Measurements from ENCODE around the gene GGNBP2.
"Not testable (repeated sequence)": the region's sequence is repeated elsewhere in the genome, so short reads cannot be mapped to it uniquely, and the experiment has no call there.

Gene GGNBP2

GRCh38 chr17:36605028-36605427 is 60.3 kb downstream of the GGNBP2 start:
- not testable (repeated sequence) for DNase-seq

- no peak for DNase-seq
These were observed 63.6 kb downstream of the GGNBP2 start for GRCh38 chr17:36608280-36608679.

GRCh38 chr17:36608794-36609497 is 64.2 kb downstream of the GGNBP2 start:
- DNase-seq: no peak

GRCh38 chr17:36609498-36609862 is 64.8 kb downstream of the GGNBP2 start:
- no peak for DNase-seq

GRCh38 chr17:36610474-36610873 is 65.8 kb downstream of the GGNBP2 start:
- DNase-seq: no peak

- no peak for DNase-seq
These were observed 66.8 kb downstream of the GGNBP2 start for GRCh38 chr17:36611345-36612072.

GRCh38 chr17:36612323-36612722 is 67.6 kb downstream of the GGNBP2 start:
- DNase-seq: no peak

- no peak for DNase-seq
These were observed 68.4 kb downstream of the GGNBP2 start for GRCh38 chr17:36613155-36613554.

GRCh38 chr17:36614081-36614480 is 69.4 kb downstream of the GGNBP2 start:
- DNase-seq: no peak

- no peak for DNase-seq
These were observed 70.2 kb downstream of the GGNBP2 start for GRCh38 chr17:36614933-36615332.

- no peak for DNase-seq
These were observed 71.6 kb downstream of the GGNBP2 start for GRCh38 chr17:36616061-36617029.

- DNase-seq: no peak
These were observed 73.1 kb downstream of the GGNBP2 start for GRCh38 chr17:36617773-36618172.

- no peak for DNase-seq
These were observed 78.6 kb downstream of the GGNBP2 start for GRCh38 chr17:36623281-36623680.

GRCh38 chr17:36625188-36625587 is 80.5 kb downstream of the GGNBP2 start:
- no peak for DNase-seq

- no peak for DNase-seq
These were observed 82.4 kb downstream of the GGNBP2 start for GRCh38 chr17:36627101-36627500.

- no peak for DNase-seq
These were observed 83.9 kb downstream of the GGNBP2 start for GRCh38 chr17:36628576-36628975.

- peak; percentile 18 to 84 (median 68) for DNase-seq
These were observed 84.6 kb downstream of the GGNBP2 start for GRCh38 chr17:36629252-36629847.

GRCh38 chr17:36629970-36630502 is 85.3 kb downstream of the GGNBP2 start:
- no peak for DNase-seq

GRCh38 chr17:36631022-36631421 is 86.3 kb downstream of the GGNBP2 start:
- DNase-seq: no peak

- DNase-seq: no peak
These were observed 88.4 kb downstream of the GGNBP2 start for GRCh38 chr17:36632916-36633771.
